Upper lobe of left lung (tissue), 4 donors: ENCODE results near the gene PLEKHA5.
"Not testable (repeated sequence)": the region's sequence is repeated elsewhere in the genome, so short reads cannot be mapped to it uniquely, and the experiment has no call there.

Experiments used
- CTCF ChIP-seq, 6 experiments: fragments of 450-650 bp in 4 of 6; fragments of 200-600 bp in 2 of 6; sonication (generic) in 2 of 6; IDR thresholded peaks; one replicate each; pipeline ENCODE4 v1.5.1; 2016 to 2019; ENCODE audit warnings: antibody characterized with exemption in 6 of 6
- EP300 ChIP-seq, 4 donors: sonication (generic); formaldehyde crosslinking; IDR thresholded peaks; one replicate each; pipeline ENCODE4 v1.5.1; 2017; ENCODE audit warnings: antibody characterized with exemption in 4 of 4, control low read depth in 2 of 4
- POLR2A ChIP-seq, 4 donors: fragments of 450-650 bp; IDR thresholded peaks; one replicate each; pipeline ENCODE4 v1.5.1; 2016 to 2017; ENCODE audit warnings: antibody characterized with exemption in 4 of 4, mild to moderate bottlenecking in 2 of 4
- POLR2AphosphoS5 ChIP-seq, 2 donors: sonication (generic); formaldehyde crosslinking; IDR thresholded peaks; one replicate each; pipeline ENCODE4 v1.5.1; 2017; ENCODE audit warnings: antibody characterized with exemption in 2 of 2

GRCh38 chr12:19229021-19229420 lies 99.5 kb downstream of the PLEKHA5 start:
- not testable (repeated sequence) for TF ChIP-seq POLR2A, CTCF, EP300, POLR2AphosphoS5 (IDR thresholded peaks at IDR 0.05)
